Erythroblast (primary cell): ENCODE data around the gene BPIFB4.

Source experiments
- GATA1 ChIP-seq: IDR thresholded peaks from 2 replicates; pipeline ENCODE4 v1.6.1; 2011; ENCODE audit warnings: low read depth, mild to moderate bottlenecking, control low read depth, low read length, moderate library complexity
- POLR2A ChIP-seq: IDR thresholded peaks from 2 replicates; pipeline ENCODE4 v1.6.1; 2011; ENCODE audit warnings: mild to moderate bottlenecking, low read length

DNA sequence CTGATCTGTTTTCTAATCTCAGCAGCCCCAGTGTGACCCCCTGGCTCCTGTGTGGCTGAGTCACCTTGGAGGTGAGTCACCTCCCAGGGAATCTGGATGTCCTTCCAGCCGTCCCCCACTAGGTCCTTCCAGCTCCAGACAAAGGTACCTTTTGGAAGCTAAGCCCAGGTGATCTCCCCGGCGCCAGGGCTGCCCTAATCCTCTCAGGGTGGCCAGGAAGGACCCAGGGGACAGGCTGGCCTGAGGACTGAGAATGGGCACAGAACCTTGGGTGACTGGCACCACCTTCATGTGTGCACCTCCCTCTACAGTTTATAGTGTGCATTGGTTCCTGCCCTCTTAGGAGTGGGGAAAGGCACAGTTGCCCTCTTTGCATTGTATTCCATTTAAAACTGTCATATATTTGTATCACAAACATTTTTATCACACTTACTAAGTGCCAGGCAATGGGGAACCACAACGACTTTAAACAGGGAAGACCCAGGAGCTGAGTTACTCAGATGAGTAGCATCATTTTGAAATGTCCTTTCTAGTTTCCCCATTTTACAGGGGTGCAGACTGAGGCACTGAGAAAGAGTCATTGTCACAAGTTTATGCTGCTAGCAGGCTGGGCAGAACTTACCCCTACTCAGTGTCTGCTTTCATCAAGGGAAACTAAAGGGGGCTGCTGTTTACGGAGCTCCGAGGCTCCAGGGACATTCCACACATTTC, 2.6 kb upstream of the BPIFB4 start:
- TF ChIP-seq POLR2A (no peak), GATA1 (no peak)
